ENCODE results near the gene TLL1. TPM values are rescaled to one million over a fixed set of nuclear protein-coding genes. Genes with fewer than 3 reads are reported as not detected.

Gene TLL1
- total and polyA plus RNA-seq, 2 experiments from 2014 or later: 0.06 TPM; not detected in 1

DNA sequence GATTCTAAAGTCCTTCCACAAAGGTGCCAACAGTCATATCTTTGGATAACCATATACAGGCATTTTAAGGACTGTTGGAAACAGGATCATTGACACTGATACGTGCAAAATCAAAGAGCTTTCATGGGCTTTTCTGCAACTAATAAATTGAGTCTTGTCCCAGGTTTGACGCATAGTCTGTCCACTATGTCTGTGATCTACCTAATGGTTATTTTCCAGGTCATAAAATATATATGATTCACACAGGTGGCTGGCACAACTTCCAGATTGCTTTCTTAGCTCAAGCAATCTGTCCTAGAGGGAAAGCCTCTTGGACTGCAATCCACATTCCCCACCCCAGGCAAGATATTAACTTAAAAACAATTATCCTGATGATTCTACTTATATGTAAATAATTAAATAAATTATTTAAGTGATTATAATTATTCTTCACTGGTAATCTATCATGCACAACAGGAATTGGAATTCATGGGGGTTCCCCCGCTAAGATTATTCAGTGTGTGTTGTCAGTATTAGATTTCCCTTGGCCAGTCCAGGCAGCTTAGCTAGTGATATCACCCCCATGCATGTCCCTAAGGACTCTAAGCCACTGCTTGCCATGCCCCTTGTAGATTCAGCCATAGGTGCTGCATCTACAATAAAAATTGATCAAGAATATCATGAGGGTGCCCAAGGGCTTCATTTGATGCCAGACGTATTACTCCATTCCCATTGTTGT lies 97.8 kb downstream of the TLL1 start:
- no peaks in the 10 kb centered on the region for H3K4me1 ChIP-seq (ENCODE audit: low read depth)
- TF ChIP-seq, protein P1, sequence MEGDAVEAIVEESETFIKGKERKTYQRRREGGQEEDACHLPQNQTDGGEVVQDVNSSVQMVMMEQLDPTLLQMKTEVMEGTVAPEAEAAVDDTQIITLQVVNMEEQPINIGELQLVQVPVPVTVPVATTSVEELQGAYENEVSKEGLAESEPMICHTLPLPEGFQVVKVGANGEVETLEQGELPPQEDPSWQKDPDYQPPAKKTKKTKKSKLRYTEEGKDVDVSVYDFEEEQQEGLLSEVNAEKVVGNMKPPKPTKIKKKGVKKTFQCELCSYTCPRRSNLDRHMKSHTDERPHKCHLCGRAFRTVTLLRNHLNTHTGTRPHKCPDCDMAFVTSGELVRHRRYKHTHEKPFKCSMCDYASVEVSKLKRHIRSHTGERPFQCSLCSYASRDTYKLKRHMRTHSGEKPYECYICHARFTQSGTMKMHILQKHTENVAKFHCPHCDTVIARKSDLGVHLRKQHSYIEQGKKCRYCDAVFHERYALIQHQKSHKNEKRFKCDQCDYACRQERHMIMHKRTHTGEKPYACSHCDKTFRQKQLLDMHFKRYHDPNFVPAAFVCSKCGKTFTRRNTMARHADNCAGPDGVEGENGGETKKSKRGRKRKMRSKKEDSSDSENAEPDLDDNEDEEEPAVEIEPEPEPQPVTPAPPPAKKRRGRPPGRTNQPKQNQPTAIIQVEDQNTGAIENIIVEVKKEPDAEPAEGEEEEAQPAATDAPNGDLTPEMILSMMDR (IDR thresholded peaks at IDR 0.05; ENCODE audit: low read depth, low read length): no peak
- H3K27ac ChIP-seq: no peak overlapping the region
- no peaks in the 10 kb centered on the region for H3K9me3 ChIP-seq (ENCODE audit: low read depth)
- H3K36me3 ChIP-seq: no peaks in the 10 kb centered on the region
- no peak for DNase-seq (ENCODE audit: low read depth in 1 of 2, low spot score in 1 of 2)
- no peak overlapping the region for H3K4me3 ChIP-seq
- H3K27me3 ChIP-seq: no peaks in the 10 kb centered on the region

DNA sequence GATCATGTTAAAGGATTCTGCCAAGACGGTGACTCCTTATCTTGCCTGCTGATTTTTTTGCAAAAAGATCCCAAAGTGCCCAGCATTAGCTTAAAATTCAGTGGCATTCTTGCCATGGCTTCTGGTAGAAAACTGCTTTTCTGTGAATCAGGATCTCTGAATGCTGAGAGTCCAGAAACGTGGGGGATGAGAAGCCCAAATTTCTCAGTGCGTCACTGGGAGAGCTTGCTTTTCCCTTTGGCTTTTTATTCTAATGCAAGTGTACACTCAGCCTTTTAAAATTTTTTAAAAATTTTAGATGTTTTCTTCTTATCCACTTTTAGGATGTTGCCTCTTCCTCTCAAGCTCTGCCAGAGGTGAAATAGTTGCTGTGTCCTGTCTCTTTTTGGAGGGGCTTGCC lies 98.4 kb downstream of the TLL1 start:
- no peak overlapping the region for H3K27ac ChIP-seq
- no peak for DNase-seq (ENCODE audit: low read depth in 1 of 2, low spot score in 1 of 2)
- no peaks in the 10 kb centered on the region for H3K9me3 ChIP-seq (ENCODE audit: low read depth)
- H3K36me3 ChIP-seq: no peaks in the 10 kb centered on the region
- H3K4me1 ChIP-seq (ENCODE audit: low read depth): no peaks in the 10 kb centered on the region
- no peak overlapping the region for H3K4me3 ChIP-seq
- no peaks in the 10 kb centered on the region for H3K27me3 ChIP-seq
- TF ChIP-seq, protein P1 (IDR thresholded peaks at IDR 0.05; ENCODE audit: low read depth, low read length): no peak

DNA sequence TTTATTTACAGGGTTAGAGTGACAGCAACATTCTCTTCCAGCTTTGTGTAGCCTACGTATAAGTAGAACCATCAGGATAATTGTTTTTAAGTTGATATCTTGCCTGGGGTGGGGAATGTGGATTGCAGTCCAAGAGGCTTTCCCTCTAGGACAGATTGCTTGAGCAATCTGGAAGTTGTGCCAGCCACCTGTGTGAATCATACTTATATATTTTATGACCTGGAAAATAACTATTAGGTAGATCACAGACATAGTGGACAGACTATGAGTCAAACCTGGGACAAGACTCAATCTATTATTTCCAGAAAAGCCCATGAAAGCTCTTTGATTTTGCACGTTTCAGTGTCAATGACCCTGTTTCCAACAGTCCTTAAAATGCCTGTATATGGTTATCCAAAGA lies 98.9 kb downstream of the TLL1 start:
- H3K9me3 ChIP-seq (ENCODE audit: low read depth): no peaks in the 10 kb centered on the region
- no peaks in the 10 kb centered on the region for H3K36me3 ChIP-seq
- DNase-seq (ENCODE audit: low read depth in 1 of 2, low spot score in 1 of 2): no peak
- H3K27me3 ChIP-seq: no peaks in the 10 kb centered on the region
- H3K4me3 ChIP-seq: no peak overlapping the region
- TF ChIP-seq, protein P1 (IDR thresholded peaks at IDR 0.05; ENCODE audit: low read depth, low read length): no peak
- no peaks in the 10 kb centered on the region for H3K4me1 ChIP-seq (ENCODE audit: low read depth)
- H3K27ac ChIP-seq: no peak overlapping the region

DNA sequence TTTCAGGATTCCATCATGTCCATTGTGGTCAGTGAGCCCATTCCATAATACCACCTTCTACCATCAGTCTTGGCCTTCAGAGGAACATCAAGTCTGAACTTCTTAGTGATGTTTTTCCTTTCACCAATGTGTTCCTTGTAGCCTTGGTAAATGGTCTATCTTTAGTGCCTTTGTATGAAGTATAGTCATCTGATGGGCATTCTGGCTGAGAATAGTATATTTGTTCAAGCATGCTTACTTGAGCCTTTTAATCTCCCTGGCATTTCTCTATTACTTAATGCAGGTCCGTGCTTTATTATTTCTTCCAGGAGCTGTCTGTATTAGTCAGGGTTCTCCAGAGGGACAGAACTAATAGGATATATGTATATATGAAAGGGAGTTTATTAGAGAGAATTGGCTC lies 99.7 kb downstream of the TLL1 start:
- TF ChIP-seq, protein P1 (IDR thresholded peaks at IDR 0.05; ENCODE audit: low read depth, low read length): no peak
- Histone ChIP-seq H3K4me1 (ENCODE audit: low read depth) (no peaks in the 10 kb centered on the region), H3K9me3 (ENCODE audit: low read depth) (no peaks in the 10 kb centered on the region), H3K4me3 (no peak overlapping the region), H3K27ac (no peak overlapping the region), H3K27me3 (no peaks in the 10 kb centered on the region), H3K36me3 (no peaks in the 10 kb centered on the region)
- no peak for DNase-seq (ENCODE audit: low read depth in 1 of 2, low spot score in 1 of 2)

DNA sequence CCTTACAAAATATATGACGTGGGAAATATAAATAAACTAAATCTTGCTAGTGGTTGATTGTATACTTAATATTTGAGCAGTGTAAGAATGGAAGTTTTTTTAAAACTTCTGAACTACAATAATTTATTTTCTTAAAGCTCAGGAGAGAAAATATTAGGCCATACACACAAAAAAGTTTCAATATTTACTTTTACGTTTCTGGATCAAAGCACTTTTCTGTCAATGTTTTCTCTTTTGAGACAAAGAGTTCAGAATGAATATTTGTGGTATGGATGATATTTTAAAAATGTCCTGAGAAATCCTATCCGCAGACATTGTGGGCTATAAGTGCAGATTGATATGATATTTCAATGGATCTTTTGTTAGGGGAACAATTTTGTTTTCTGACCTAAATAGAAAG lies 109.9 kb downstream of the TLL1 start:
- Histone ChIP-seq H3K4me1 (ENCODE audit: low read depth) (no peaks in the 10 kb centered on the region), H3K27ac (no peak overlapping the region), H3K9me3 (ENCODE audit: low read depth) (no peaks in the 10 kb centered on the region), H3K36me3 (no peaks in the 10 kb centered on the region), H3K27me3 (no peaks in the 10 kb centered on the region), H3K4me3 (no peak overlapping the region)
- no peak for DNase-seq (ENCODE audit: low read depth in 1 of 2, low spot score in 1 of 2)
- TF ChIP-seq, protein P1 (IDR thresholded peaks at IDR 0.05; ENCODE audit: low read depth, low read length): no peak
